ENCODE measurements around the gene SRSF9. TPM values are rescaled to one million over a fixed set of nuclear protein-coding genes. Genes with fewer than 3 reads are reported as not detected.

Gene SRSF9
- total and polyA plus RNA-seq, 2 donors, result 152 to 178 TPM

DNA sequence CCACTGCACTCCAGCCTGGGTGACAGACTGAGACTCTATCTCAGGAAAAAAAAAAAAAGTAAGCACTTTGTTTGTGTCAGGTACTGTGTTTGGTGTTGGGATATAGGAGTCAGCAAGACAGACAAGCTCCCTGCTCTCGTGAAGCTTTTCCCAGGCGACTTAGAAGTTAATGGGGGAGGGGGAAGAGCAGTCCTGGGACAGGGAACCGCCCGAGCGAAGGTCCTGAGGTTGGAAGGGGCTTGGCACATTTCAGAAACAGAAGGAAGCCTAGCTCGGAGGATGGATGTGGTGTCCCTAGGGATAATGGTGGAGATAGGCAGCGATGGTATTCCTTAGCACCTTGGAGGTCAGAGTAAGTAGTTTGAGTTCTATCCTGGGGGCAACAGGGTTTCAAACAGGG lies 40.2 kb downstream of the SRSF9 start:
- Histone ChIP-seq H3K27ac (ENCODE audit: low read depth in 1 of 2, low read length in 1 of 2) (no peak overlapping the region), H3K27me3 (ENCODE audit: control insufficient read depth in 2 of 2, insufficient read depth in 1 of 2, low read length in 1 of 2) (peaks cover 0 to 13% of the 10 kb centered on the region in 2 donors), H3K4me1 (ENCODE audit: control insufficient read depth in 2 of 2, insufficient read depth in 2 of 2, low read length in 2 of 2) (no peaks in the 10 kb centered on the region), H3K4me3 (ENCODE audit: low read length in 2 of 2) (no peak overlapping the region), H3K9me3 (ENCODE audit: control insufficient read depth in 2 of 2, insufficient read depth in 1 of 2, low read length in 1 of 2) (peaks cover 0 to 7% of the 10 kb centered on the region in 2 donors), H3K36me3 (ENCODE audit: control insufficient read depth in 2 of 2, insufficient read depth in 2 of 2, low read length in 1 of 2) (no peaks in the 10 kb centered on the region)
- 84% methylated on average over 7 of the region's 7 CpGs for whole genome bisulfite sequencing
- DNase-seq (ENCODE audit: low read depth in 6 of 9, low spot score in 9 of 9), result no peak

DNA sequence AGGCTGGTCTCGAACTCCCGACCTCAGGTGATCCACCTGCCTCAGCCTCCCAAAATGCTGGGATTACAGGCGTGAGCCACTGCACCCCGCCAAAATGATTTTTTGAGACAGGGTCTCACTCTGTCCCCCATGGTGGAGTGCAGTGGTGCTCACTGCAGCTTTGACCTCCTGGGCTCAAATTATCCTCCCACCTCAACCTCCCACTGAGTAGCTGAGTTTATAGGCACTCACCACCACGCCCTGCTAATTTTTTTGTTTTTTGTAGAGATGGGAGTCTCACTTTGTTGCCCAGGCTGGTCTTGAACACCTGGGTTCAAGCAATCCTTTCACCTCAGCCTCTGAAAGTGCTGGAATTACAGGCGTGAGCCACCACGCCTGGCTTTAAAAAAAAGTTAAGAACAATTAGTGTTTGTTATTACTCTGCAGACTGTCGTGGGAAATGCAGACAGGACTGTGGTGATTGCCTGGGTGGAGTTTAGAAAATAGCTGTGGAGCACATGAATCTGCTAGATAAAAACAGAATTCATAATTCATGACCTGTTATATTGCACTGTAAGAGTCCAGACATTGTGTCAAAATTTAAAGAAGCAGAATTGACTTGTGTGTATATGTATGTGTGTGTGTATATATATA lies 40.8 kb downstream of the SRSF9 start:
- Histone ChIP-seq H3K4me3 (ENCODE audit: low read length in 2 of 2) (no peak overlapping the region), H3K4me1 (ENCODE audit: control insufficient read depth in 2 of 2, insufficient read depth in 2 of 2, low read length in 2 of 2) (no peaks in the 10 kb centered on the region), H3K27ac (ENCODE audit: low read depth in 1 of 2, low read length in 1 of 2) (no peak overlapping the region), H3K36me3 (ENCODE audit: control insufficient read depth in 2 of 2, insufficient read depth in 2 of 2, low read length in 1 of 2) (no peaks in the 10 kb centered on the region), H3K9me3 (ENCODE audit: control insufficient read depth in 2 of 2, insufficient read depth in 1 of 2, low read length in 1 of 2) (peaks cover 0 to 7% of the 10 kb centered on the region in 2 donors), H3K27me3 (ENCODE audit: control insufficient read depth in 2 of 2, insufficient read depth in 1 of 2, low read length in 1 of 2) (peaks cover 0 to 13% of the 10 kb centered on the region in 2 donors)
- WGBS, result 78% methylated on average over 8 of the region's 8 CpGs
- no peak for DNase-seq (ENCODE audit: low read depth in 6 of 9, low spot score in 9 of 9)

DNA sequence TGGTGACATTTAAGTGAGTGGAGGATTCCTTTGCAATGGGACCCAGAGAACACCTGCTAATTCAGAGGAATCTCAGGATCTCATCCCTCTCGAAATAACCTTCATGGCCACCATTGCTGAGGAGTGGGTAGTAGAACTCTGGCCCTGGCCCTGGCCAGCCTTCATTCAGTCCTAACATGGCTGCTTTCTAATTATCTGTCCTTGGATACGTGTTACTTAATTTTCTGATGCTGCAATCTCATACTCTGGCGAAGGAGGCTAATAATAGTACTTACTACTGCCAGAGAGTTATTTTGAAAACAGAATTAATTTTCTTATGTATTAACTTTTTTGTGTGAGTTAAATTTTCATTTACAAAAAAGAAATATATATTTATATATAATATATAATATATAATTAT lies 43.8 kb downstream of the SRSF9 start:
- peaks cover 0 to 5% of the 10 kb centered on the region in 2 donors for H3K9me3 ChIP-seq (ENCODE audit: control insufficient read depth in 2 of 2, insufficient read depth in 1 of 2, low read length in 1 of 2)
- no peak overlapping the region for H3K4me3 ChIP-seq (ENCODE audit: low read length in 2 of 2)
- 94% methylated on average over 3 of the region's 3 CpGs for WGBS
- peaks cover 0 to 13% of the 10 kb centered on the region in 2 donors for H3K27me3 ChIP-seq (ENCODE audit: control insufficient read depth in 2 of 2, insufficient read depth in 1 of 2, low read length in 1 of 2)
- no peaks in the 10 kb centered on the region for H3K36me3 ChIP-seq (ENCODE audit: control insufficient read depth in 2 of 2, insufficient read depth in 2 of 2, low read length in 1 of 2)
- no peaks in the 10 kb centered on the region for H3K4me1 ChIP-seq (ENCODE audit: control insufficient read depth in 2 of 2, insufficient read depth in 2 of 2, low read length in 2 of 2)
- DNase-seq (ENCODE audit: low read depth in 6 of 9, low spot score in 9 of 9), result no peak
- no peak overlapping the region for H3K27ac ChIP-seq (ENCODE audit: low read depth in 1 of 2, low read length in 1 of 2)

DNA sequence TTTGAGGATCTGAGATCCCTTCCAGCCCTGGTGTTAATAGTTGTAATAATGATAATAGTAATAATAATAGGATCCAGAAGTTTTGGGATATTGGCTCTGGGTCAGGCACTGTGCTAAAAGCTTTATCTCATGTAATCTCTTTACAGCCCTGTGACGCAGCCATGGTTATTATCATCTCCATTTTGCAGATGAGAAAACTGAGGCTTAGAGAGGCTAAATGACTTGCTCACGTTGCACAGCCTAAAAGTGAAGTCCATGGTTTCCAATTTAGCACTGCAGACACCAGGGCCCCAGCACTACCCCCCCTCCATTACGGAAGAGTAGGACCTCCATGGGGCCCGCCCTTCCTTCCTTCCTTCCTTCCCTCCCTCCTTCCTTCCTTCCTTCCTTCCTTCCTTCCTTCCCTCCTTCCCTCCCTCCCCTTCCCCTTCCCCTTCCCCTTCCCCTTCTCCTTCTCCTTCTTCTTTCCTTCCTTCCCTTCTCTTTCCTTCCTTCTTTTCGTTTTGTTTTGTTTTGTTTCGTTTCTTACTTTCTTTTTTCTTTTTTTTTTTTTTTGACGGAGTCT lies 46.6 kb downstream of the SRSF9 start:
- Histone ChIP-seq H3K9me3 (ENCODE audit: control insufficient read depth in 2 of 2, insufficient read depth in 1 of 2, low read length in 1 of 2) (no peaks in the 10 kb centered on the region), H3K4me1 (ENCODE audit: control insufficient read depth in 2 of 2, insufficient read depth in 2 of 2, low read length in 2 of 2) (no peaks in the 10 kb centered on the region), H3K4me3 (ENCODE audit: low read length in 2 of 2) (no peak overlapping the region), H3K36me3 (ENCODE audit: control insufficient read depth in 2 of 2, insufficient read depth in 2 of 2, low read length in 1 of 2) (no peaks in the 10 kb centered on the region), H3K27ac (ENCODE audit: low read depth in 1 of 2, low read length in 1 of 2) (no peak overlapping the region), H3K27me3 (ENCODE audit: control insufficient read depth in 2 of 2, insufficient read depth in 1 of 2, low read length in 1 of 2) (peaks cover 0 to 2% of the 10 kb centered on the region in 2 donors)
- WGBS, result 65% methylated on average over 7 of the region's 7 CpGs
- DNase-seq (ENCODE audit: low read depth in 6 of 9, low spot score in 9 of 9), result no peak

DNA sequence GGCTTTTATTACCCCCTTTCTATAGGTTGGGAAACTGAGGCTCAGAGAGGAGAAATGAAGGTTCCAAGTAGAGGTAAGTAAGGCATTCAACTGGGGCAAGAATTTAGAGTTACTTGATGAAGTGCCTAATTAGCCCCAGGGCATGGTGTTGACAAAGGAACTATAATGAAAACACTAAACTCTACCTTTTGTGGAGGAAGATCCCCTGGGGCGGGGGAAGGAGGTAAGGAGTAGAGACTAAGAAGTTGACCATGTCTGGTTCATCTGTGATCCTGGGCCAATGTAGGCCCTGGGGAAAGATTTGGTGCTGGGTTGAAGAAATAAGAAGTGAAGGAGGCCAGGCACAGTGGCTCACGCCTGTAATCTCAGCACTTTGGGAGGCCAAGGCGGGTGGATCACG lies 47.8 kb downstream of the SRSF9 start:
- Histone ChIP-seq H3K4me3 (ENCODE audit: low read length in 2 of 2) (no peak overlapping the region), H3K36me3 (ENCODE audit: control insufficient read depth in 2 of 2, insufficient read depth in 2 of 2, low read length in 1 of 2) (no peaks in the 10 kb centered on the region), H3K9me3 (ENCODE audit: control insufficient read depth in 2 of 2, insufficient read depth in 1 of 2, low read length in 1 of 2) (no peaks in the 10 kb centered on the region), H3K27ac (ENCODE audit: low read depth in 1 of 2, low read length in 1 of 2) (no peak overlapping the region), H3K4me1 (ENCODE audit: control insufficient read depth in 2 of 2, insufficient read depth in 2 of 2, low read length in 2 of 2) (no peaks in the 10 kb centered on the region), H3K27me3 (ENCODE audit: control insufficient read depth in 2 of 2, insufficient read depth in 1 of 2, low read length in 1 of 2) (no peaks in the 10 kb centered on the region)
- DNase-seq (ENCODE audit: low read depth in 6 of 9, low spot score in 9 of 9), result no peak
- WGBS, result 94% methylated on average over 4 of the region's 4 CpGs

DNA sequence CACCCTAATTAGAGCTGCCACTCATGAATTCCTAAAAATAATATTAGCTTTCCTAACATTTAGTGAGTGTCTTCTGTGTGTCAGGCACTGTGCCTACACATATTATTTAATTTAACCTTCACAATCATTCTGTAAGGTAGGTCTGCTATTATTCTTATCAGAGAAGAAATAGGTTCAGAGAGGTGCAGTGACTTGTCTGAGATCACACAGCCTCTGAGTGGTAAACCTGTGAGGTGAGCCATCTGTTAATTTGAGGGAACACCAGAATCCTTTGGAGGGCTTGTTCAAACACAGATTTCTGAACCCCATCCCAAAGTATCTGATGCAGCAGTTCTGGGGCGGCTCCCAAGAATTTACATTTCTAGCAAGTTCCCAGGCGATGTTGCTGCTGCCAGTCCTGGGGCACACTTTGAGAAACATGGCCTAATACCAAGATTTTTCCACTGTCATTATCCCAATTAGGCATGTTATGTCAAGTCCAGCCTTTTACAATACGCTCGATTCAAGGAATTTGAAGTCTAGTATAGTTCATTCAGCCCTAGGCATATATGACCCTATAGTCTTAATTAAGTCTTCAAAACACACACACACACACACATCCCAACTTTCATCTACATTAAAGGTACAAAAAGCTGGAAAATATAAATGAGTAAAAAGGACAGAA lies 51.5 kb downstream of the SRSF9 start:
- H3K9me3 ChIP-seq (ENCODE audit: control insufficient read depth in 2 of 2, insufficient read depth in 1 of 2, low read length in 1 of 2), result no peaks in the 10 kb centered on the region
- H3K4me3 ChIP-seq (ENCODE audit: low read length in 2 of 2), result no peak overlapping the region
- no peak for DNase-seq (ENCODE audit: low read depth in 6 of 9, low spot score in 9 of 9)
- peaks cover 0 to 3% of the 10 kb centered on the region in 2 donors for H3K27me3 ChIP-seq (ENCODE audit: control insufficient read depth in 2 of 2, insufficient read depth in 1 of 2, low read length in 1 of 2)
- H3K27ac ChIP-seq (ENCODE audit: low read depth in 1 of 2, low read length in 1 of 2), result no peak overlapping the region
- WGBS, result 95% methylated on average over 4 of the region's 4 CpGs
- H3K4me1 ChIP-seq (ENCODE audit: control insufficient read depth in 2 of 2, insufficient read depth in 2 of 2, low read length in 2 of 2), result no peaks in the 10 kb centered on the region
- H3K36me3 ChIP-seq (ENCODE audit: control insufficient read depth in 2 of 2, insufficient read depth in 2 of 2, low read length in 1 of 2), result no peaks in the 10 kb centered on the region

DNA sequence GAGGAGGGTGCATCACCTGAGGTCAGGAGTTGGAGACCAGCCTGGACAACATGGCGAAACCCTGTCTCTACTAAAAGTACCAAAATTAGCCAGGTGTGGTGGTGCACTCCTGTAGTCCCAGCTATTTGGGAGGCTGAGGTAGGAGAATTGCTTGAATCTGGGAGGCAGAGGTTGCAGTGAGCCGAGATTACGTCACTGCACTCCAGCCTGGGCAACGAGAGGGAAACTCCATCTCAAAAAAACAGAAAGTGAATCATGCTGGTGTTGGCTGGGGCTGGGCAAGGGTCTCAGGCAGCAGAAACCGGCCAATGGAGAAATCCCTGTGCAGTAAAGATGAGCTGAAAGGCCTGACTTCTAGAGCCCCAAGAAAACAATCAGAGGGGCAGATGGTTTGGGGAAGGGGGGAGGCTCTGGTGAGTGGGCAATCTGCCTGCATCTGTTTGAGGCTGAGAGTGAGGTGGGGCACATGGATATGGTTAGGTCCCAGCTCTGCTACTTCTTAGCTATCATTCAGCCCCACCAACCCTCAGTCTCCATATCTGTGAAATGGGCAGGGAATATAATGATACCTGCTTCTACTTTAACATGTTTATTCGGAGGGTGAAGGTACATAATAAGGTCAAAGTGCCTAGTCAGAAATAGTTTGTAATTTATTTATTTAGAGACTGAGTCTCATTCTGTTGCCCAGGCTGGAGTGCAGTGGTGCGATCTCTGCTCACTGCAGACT lies 52.9 kb downstream of the SRSF9 start:
- Histone ChIP-seq H3K36me3 (ENCODE audit: control insufficient read depth in 2 of 2, insufficient read depth in 2 of 2, low read length in 1 of 2) (no peaks in the 10 kb centered on the region), H3K4me3 (ENCODE audit: low read length in 2 of 2) (no peak overlapping the region), H3K9me3 (ENCODE audit: control insufficient read depth in 2 of 2, insufficient read depth in 1 of 2, low read length in 1 of 2) (no peaks in the 10 kb centered on the region), H3K27ac (ENCODE audit: low read depth in 1 of 2, low read length in 1 of 2) (no peak overlapping the region), H3K27me3 (ENCODE audit: control insufficient read depth in 2 of 2, insufficient read depth in 1 of 2, low read length in 1 of 2) (peaks cover 0 to 3% of the 10 kb centered on the region in 2 donors), H3K4me1 (ENCODE audit: control insufficient read depth in 2 of 2, insufficient read depth in 2 of 2, low read length in 2 of 2) (no peaks in the 10 kb centered on the region)
- 92% methylated on average over 7 of the region's 7 CpGs for WGBS
- DNase-seq (ENCODE audit: low read depth in 6 of 9, low spot score in 9 of 9), result no peak

DNA sequence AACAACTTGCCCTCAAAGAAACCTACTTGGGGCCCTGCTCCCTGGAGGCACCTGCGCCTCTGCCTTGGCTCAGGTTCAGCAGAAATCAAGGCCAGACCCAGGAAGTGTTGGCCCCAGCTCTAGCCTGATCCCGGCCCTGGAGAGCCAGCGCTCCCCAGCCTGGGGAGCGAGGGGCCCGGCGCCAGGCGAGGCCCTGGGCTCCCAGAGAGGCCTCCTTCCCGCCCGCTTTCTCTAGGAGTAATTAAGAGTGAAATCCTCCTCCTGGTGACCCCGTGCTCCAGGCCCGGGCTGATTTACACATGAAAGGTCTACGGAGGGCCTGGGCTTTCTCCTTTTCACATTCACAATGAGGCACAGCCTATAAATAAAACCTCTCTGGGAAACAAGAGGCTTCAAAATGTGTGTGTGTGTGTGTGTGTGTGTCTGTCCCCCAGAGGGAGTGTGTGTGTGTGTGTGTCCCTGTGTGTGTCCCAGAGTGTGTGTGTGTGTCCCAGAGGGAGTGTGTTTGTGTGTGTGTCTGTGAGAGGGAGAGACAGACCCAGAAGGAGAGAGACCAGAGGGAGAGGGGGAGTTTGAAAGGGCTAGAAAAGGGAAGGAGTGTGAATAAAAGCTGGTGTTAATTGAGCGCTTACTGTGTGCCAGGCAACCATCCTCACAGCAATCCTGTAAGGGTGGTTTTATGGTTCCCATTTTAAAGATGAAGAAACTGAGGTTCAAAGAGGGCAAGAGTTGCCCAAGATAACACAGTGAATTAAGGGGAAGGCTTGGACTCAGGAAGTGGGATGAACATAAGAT lies 55.5 kb downstream of the SRSF9 start:
- Histone ChIP-seq H3K4me3 (ENCODE audit: low read length in 2 of 2) (no peak overlapping the region), H3K27ac (ENCODE audit: low read depth in 1 of 2, low read length in 1 of 2) (no peak overlapping the region), H3K36me3 (ENCODE audit: control insufficient read depth in 2 of 2, insufficient read depth in 2 of 2, low read length in 1 of 2) (no peaks in the 10 kb centered on the region), H3K27me3 (ENCODE audit: control insufficient read depth in 2 of 2, insufficient read depth in 1 of 2, low read length in 1 of 2) (peaks cover 0 to 3% of the 10 kb centered on the region in 2 donors), H3K4me1 (ENCODE audit: control insufficient read depth in 2 of 2, insufficient read depth in 2 of 2, low read length in 2 of 2) (no peaks in the 10 kb centered on the region), H3K9me3 (ENCODE audit: control insufficient read depth in 2 of 2, insufficient read depth in 1 of 2, low read length in 1 of 2) (no peaks in the 10 kb centered on the region)
- 89% methylated on average over 13 of the region's 13 CpGs for WGBS
- no peak for DNase-seq (ENCODE audit: low read depth in 6 of 9, low spot score in 9 of 9)

Data from thymus (tissue), 11 donors.